Endothelial cell of umbilical vein (primary cell): ENCODE measurements around the gene TAB3. TPM values are rescaled to one million over a fixed set of nuclear protein-coding genes. Genes with fewer than 3 reads are reported as not detected.

ENCODE experiments used
- BruUV-seq: library from RNA; stranded (reverse); fragments of 400-500 nt; replicated peaks from 2 replicates; lab custom pipeline; 2021; lab: Mats Ljungman, UMichigan
- CTCF ChIA-PET: fragments of 300-600, 350-600 bp; sonication (Branson Sonifier 250); formaldehyde crosslinking; loops from one replicate; lab custom pipeline; 2021; ENCODE audit warnings: antibody characterized with exemption, inconsistent platforms; lab: Charles Lee
- POLR2A ChIA-PET: fragments of 300-600, 350-600 bp; sonication (Branson Sonifier 250); formaldehyde crosslinking; loops from one replicate; lab custom pipeline; 2021; ENCODE audit warnings: antibody characterized with exemption, inconsistent platforms; lab: Charles Lee
- DNase-seq: peaks from one replicate; pipeline ENCODE4 v3.0.0-alpha.2; 2011; ENCODE audit warnings: low read depth, low spot score
- FAIRE-seq: peaks from 2 replicates; lab custom pipeline; 2011; peaks lifted over from hg19 to GRCh38; lab: Jason Lieb, UNC
- H2AFZ ChIP-seq: 2 replicates; pipeline ENCODE4 v1.6.0; 2012; ENCODE audit warnings: low read depth, low read length, control low read depth, inconsistent platforms
- H3K27ac ChIP-seq: 2 replicates; pipeline ENCODE4 v1.5.1; 2011; ENCODE audit warnings: low read depth, mild to moderate bottlenecking, control low read depth, low read length, moderate library complexity; ENCODE audit not compliant: insufficient read depth
- H3K27me3 ChIP-seq, 2 experiments: 2 replicates each; pipeline versions ENCODE4 v1.6.0 to v1.6.1; 2011; ENCODE audit warnings: low read length in 2 of 2, mixed read lengths in 1 of 2; ENCODE audit not compliant: control insufficient read depth in 2 of 2, insufficient read depth in 2 of 2
- H3K36me3 ChIP-seq, 2 experiments: 2 replicates in 1 of 2; 3 replicates in 1 of 2; pipeline ENCODE4 v1.5.1; 2011; ENCODE audit warnings: low read length in 2 of 2, mild to moderate bottlenecking in 1 of 2, moderate library complexity in 1 of 2; ENCODE audit not compliant: control insufficient read depth in 2 of 2, insufficient read depth in 2 of 2; ENCODE audit errors: extremely low read depth in 1 of 2
- H3K4me1 ChIP-seq: 3 replicates; pipeline ENCODE4 v1.5.1; 2011; ENCODE audit warnings: mild to moderate bottlenecking, low read length; ENCODE audit not compliant: control insufficient read depth, insufficient read depth; ENCODE audit errors: extremely low read depth
- H3K4me2 ChIP-seq: 2 replicates; pipeline ENCODE4 v1.6.1; 2011; ENCODE audit warnings: low read length, control low read depth, mixed read lengths; ENCODE audit not compliant: insufficient read depth
- H3K4me3 ChIP-seq, 3 experiments: fragments of 200-600 bp in 1 of 3; sonication (generic), shearing (Covaris generic) in 1 of 3; replicated peaks in 1 of 3; 2 replicates each; pipeline ENCODE4 v1.5.1; 2011 to 2016; ENCODE audit warnings: control low read depth in 3 of 3, low read length in 3 of 3, mild to moderate bottlenecking in 2 of 3, inconsistent platforms in 1 of 3, low read depth in 1 of 3, moderate library complexity in 1 of 3; ENCODE audit not compliant: insufficient read depth in 1 of 3
- H3K79me2 ChIP-seq: 2 replicates; pipeline ENCODE4 v1.6.0; 2012; ENCODE audit warnings: low read length, inconsistent platforms; ENCODE audit not compliant: control insufficient read depth, insufficient read depth
- H3K9ac ChIP-seq: replicated peaks from 2 replicates; pipeline ENCODE3; 2011; ENCODE audit warnings: low read length, control low read depth; ENCODE audit not compliant: insufficient read depth; ENCODE audit errors: extremely low read depth
- H3K9me1 ChIP-seq: replicated peaks from 3 replicates; pipeline ENCODE4 v1.6.0; 2011; ENCODE audit warnings: mild to moderate bottlenecking, low read length; ENCODE audit not compliant: control insufficient read depth, insufficient read depth; ENCODE audit errors: extremely low read depth
- H3K9me3 ChIP-seq: replicated peaks from 2 replicates; pipeline ENCODE4 v1.5.1; 2012; ENCODE audit warnings: low read length, inconsistent platforms; ENCODE audit not compliant: control insufficient read depth, insufficient read depth
- H4K20me1 ChIP-seq: replicated peaks from 2 replicates; pipeline ENCODE3; 2011; ENCODE audit warnings: mild to moderate bottlenecking, low read length; ENCODE audit not compliant: control insufficient read depth, insufficient read depth; ENCODE audit errors: extremely low read depth
- CTCF ChIP-seq, 2 donors: IDR thresholded peaks; 1 replicate in 1 of 2; 2 replicates in 1 of 2; pipeline ENCODE4 v1.5.1; 2011; ENCODE audit warnings: low read length in 2 of 2, mild to moderate bottlenecking in 2 of 2, moderate library complexity in 2 of 2, control low read depth in 1 of 2, inconsistent platforms in 1 of 2, low read depth in 1 of 2; ENCODE audit not compliant: insufficient read depth in 1 of 2; ENCODE audit errors: extremely low read depth in 1 of 2
- EZH2 ChIP-seq: IDR thresholded peaks from 2 replicates; pipeline ENCODE4 v1.6.1; 2012; ENCODE audit warnings: borderline replicate concordance, low read depth, mild to moderate bottlenecking, moderate library complexity, low read length, inconsistent platforms; ENCODE audit not compliant: severe bottlenecking
- FOS ChIP-seq: IDR thresholded peaks from 2 replicates; pipeline ENCODE4 v1.6.1; 2011; ENCODE audit warnings: mild to moderate bottlenecking, low read length, moderate library complexity, borderline replicate concordance; ENCODE audit not compliant: insufficient read depth
- GATA2 ChIP-seq: IDR thresholded peaks from 2 replicates; pipeline ENCODE4 v1.7.0; 2011; ENCODE audit warnings: low read depth, mild to moderate bottlenecking, moderate library complexity, mixed read lengths, low read length; ENCODE audit not compliant: insufficient read length, insufficient read depth
- JUN ChIP-seq: IDR thresholded peaks from 2 replicates; pipeline ENCODE4 v1.6.1; 2011; ENCODE audit warnings: borderline replicate concordance, low read depth; ENCODE audit not compliant: insufficient read length, insufficient read depth
- MYC ChIP-seq: IDR thresholded peaks from one replicate; pipeline ENCODE4 v1.6.1; 2011; ENCODE audit warnings: mild to moderate bottlenecking, low read depth, low read length
- POLR2A ChIP-seq: IDR thresholded peaks from 2 replicates; pipeline ENCODE4 v1.6.1; 2012; ENCODE audit warnings: low read depth, mild to moderate bottlenecking, control low read depth, low read length
- POLR2AphosphoS5 ChIP-seq: IDR thresholded peaks from 2 replicates; pipeline ENCODE4 v1.6.1; 2012; ENCODE audit warnings: low read depth, mild to moderate bottlenecking, control low read depth, low read length, moderate library complexity; ENCODE audit not compliant: insufficient read depth
- dilution Hi-C: fragments of 300-500 bp; cut with MboI; formaldehyde crosslinking; loops from one replicate; pipeline ENCODE4 v1.15.0; 2019; ENCODE audit warnings: low sequenced_read_pairs; ENCODE audit not compliant: extremely low pct_ligation_motif_present
- intact Hi-C: fragments of 100-400 bp; cut with micrococcal nuclease; formaldehyde crosslinking; loops from one replicate; pipeline ENCODE4 v1.10.0; 2022
- polyA plus RNA-seq, 4 experiments: library from polyadenylated mRNA; depleted of rRNA in 3 of 4; stranded (reverse) in 3 of 4; unstranded in 1 of 4; fragments of >200 nt; gene quantifications; 2 replicates each; pipeline versions ENCODE4 v1.2.1 to v1.2.3, GENCODE V29; 2011 to 2012; ENCODE audit warnings: missing spikeins in 1 of 4
- total RNA-seq: library from RNA; stranded (reverse); gene quantifications from 2 replicates; pipeline ENCODE4 v1.2.3, GENCODE V29; 2021
- TF ChIP-seq, protein P1 (sequence below): IDR thresholded peaks from 2 replicates; pipeline ENCODE4 v1.6.1; 2011; ENCODE audit not compliant: insufficient read depth, insufficient read length

TAB3 gene
- total and polyA plus RNA-seq, 2 donors (not counting 3 experiments of a cell fraction or from before 2014, with no cell fraction given): 11.5 to 11.7 TPM

DNA sequence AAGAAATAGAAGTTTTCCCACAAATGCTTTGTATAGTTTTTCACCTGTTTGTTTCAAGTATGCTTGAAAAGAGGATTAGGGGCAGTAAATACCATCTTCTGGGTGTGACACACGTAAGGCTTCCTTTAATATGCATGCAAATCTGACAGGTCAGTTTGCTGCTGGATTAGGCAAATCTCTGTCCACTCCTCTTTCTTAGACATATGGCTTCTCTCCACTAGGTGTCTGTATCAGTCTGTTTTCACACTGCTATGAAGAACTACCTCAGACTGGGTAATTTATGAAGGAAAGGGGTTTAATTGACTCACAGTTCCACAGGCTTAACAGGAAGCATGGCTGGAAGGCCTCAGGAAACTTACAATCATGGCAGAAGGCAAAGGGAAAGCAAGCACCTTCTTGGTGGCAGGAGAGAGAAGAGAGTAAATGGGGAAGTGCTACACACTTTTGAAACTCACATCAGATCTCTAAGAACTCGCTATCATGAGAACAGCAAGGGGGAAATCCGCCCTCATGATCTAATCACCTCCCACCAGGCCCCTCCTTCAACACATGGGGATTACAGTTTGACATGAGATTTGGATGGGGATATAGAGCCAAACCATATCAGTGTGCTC is 66.9 kb downstream of the TAB3 start:
- H3K79me2 ChIP-seq: no peaks in the 10 kb centered on the region
- no TSS peak for BruUV-seq
- DNase-seq (no peak), FAIRE-seq (peak; percentile 8)
- H3K4me1 ChIP-seq: no peaks in the 10 kb centered on the region
- no peak overlapping the region for H3K27ac ChIP-seq
- H3K9ac ChIP-seq: no peak overlapping the region
- ChIA-PET CTCF (no interaction called here), POLR2A (no interaction called here)
- no peaks in the 10 kb centered on the region for H4K20me1 ChIP-seq
- no peak overlapping the region for H3K4me3 ChIP-seq
- H2AFZ ChIP-seq: no peak overlapping the region
- no peaks in the 10 kb centered on the region for H3K9me1 ChIP-seq
- no peaks in the 10 kb centered on the region for H3K36me3 ChIP-seq
- peaks cover 0 to 2% of the 10 kb centered on the region in 2 experiments for H3K27me3 ChIP-seq
- no peak overlapping the region for H3K4me2 ChIP-seq
- dilution Hi-C loops: no loop called here
- TF ChIP-seq, protein P1, sequence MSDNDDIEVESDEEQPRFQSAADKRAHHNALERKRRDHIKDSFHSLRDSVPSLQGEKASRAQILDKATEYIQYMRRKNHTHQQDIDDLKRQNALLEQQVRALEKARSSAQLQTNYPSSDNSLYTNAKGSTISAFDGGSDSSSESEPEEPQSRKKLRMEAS: no peak
- TF ChIP-seq EZH2 (no peak), FOS (no peak), POLR2A (no peak)
- no peaks in the 10 kb centered on the region for H3K9me3 ChIP-seq
- intact Hi-C loops: no loop called here

DNA sequence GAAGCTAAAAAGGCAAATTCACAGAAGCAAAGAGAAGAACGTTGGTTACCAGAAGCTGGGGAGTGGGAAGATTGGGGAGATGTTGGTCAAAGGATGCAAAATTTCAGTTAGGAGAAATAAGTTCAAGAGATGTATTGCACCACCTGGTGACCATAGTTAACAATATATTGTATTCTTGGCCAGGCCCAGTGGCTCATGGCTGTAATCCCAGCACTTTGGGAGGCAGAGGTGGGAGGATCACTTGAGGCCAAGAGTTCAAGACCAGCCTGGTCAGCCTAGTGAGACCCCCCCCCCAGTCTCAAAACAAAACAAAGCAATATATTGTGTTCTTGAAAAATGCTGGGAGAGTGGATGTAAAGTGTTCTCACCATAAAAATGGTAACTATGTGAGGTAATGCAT is 67.9 kb downstream of the TAB3 start:
- no peaks in the 10 kb centered on the region for H3K4me1 ChIP-seq
- POLR2A ChIA-PET: no interaction called here
- no peak overlapping the region for H2AFZ ChIP-seq
- TF ChIP-seq JUN: no peak
- TF ChIP-seq POLR2AphosphoS5: no peak
- no peak for TF ChIP-seq GATA2
- TF ChIP-seq MYC: no peak
- TF ChIP-seq FOS: no peak
- TF ChIP-seq, protein P1: no peak
- no peak for TF ChIP-seq POLR2A
- no peak for TF ChIP-seq EZH2
- no peak for TF ChIP-seq CTCF (IDR thresholded peaks at IDR 0.05; ENCODE audit: extremely low read depth in 1 of 2, insufficient read depth in 1 of 2, low read depth in 1 of 2, low read length in 2 of 2)
- H3K36me3 ChIP-seq: no peaks in the 10 kb centered on the region
- H4K20me1 ChIP-seq: no peaks in the 10 kb centered on the region
- no peak overlapping the region for H3K4me2 ChIP-seq
- H3K9me3 ChIP-seq: no peaks in the 10 kb centered on the region
- no peaks in the 10 kb centered on the region for H3K9me1 ChIP-seq
- no TSS peak for BruUV-seq
- no peaks in the 10 kb centered on the region for H3K79me2 ChIP-seq
- H3K4me3 ChIP-seq: no peak overlapping the region
- intact Hi-C loops (no loop called here), dilution Hi-C loops (no loop called here)
- CTCF ChIA-PET: interaction anchor here (0.9 kb wide), 1 partner anchor 86 kb away, joined by 3 read pairs; no protein-coding TSS in a partner anchor
- H3K27me3 ChIP-seq: peaks cover 0 to 2% of the 10 kb centered on the region in 2 experiments
- H3K9ac ChIP-seq: no peak overlapping the region
- DNase-seq (no peak), FAIRE-seq (no peak)
- H3K27ac ChIP-seq: no peak overlapping the region
